DMS114 treated with DMSO at 0.1 percent for 48 hours (cell line): ENCODE data around the gene ELOVL6.
A peak's percentile ranks its signal among the peaks of the same experiment; 100 is the strongest.
"Not testable (repeated sequence)": the region's sequence is repeated elsewhere in the genome, so short reads cannot be mapped to it uniquely, and the experiment has no call there.

Source experiments
- DNase-seq: peaks from one replicate; lab custom pipeline; 2025; ENCODE audit not compliant: unreplicated experiment; lab: John Stamatoyannopoulos, UW

Gene ELOVL6

DNA sequence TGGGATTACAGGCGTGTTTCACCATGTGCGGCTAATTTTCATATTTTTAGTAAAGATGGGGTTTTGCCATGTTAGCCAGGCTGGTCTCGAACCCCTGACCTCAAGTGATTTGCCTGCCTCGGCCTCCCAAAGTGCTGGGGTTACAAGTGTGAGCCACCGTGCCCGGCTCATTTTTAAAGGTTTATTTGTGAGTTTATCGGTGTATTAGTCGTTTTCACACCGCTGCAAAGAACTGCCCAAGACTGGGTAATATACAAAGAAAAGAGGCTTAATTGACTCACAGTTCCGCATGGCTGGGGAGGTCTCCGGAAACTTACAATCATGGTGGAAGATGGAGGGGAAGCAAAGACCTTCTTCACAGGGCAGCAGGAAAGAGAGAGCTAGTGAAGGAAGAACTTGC lies 159.3 kb downstream of the ELOVL6 start:
- not testable (repeated sequence) for DNase-seq

DNA sequence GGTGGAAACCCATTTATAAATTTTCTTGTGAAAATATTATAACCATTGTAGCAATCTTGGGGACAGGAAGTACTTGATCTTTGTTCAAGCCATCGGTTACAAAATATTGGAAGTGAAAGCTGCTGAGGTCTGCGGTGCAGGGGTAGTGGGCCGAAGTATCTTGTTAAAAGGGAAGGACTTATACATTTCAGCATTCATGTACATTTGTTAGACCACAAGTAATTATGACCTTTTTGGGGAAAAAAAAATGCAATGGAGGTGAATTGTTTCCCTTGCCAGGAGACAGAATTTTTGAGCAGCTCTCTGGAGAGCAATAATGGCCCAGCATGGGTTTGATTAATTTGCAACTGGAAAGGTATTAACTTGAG lies 164.4 kb downstream of the ELOVL6 start:
- no peak for DNase-seq

DNA sequence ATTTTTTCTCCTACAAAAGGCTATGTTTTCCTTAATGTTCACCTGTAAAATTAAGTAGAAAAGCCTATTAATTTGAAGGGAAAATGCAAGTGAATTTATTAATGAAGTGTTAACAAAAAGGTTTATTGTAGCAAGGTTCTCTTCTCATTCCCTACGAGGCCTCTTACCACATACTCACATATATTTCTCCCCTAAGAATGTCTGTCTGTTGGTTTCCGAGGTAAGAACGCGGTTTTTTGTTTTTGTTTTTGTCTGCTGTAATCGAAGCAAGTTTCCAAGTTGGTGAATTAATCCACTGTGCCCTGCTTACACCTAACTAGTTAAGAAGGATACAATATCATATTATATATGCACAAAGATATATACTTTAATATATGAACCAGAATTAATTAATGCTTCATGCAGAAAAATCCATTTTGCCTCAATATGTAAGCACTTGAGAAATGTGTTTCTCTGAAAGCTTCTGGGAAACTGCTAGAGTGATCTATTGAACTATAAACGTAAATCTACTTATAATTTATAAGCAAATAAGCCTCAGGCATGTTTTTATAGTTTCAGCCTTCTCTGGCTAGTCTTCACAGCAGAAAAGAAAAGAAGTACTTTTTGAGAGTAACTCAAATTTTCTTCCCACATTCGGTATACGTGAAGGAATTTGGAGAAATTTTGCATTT lies 164.9 kb downstream of the ELOVL6 start:
- DNase-seq: no peak

DNA sequence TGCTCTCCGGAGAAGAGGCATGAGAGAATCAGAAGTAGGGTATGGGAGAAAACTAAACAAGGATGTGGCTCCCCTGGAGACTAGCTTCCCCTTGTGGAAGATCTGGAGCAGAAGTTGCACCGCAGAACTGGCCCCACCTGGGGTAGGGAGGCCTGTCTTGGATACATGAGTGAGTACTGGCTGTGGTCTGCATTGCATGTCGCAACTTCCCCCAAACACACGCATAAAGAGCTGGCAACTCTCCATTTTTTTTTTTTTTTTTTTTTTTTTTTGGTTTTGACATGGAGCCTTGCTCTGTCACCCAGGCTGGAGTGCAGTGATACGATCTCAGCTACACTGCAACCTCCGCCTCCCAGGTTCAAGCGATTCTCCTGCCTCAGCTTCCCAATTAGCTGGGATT lies 165.8 kb downstream of the ELOVL6 start:
- no peak for DNase-seq

DNA sequence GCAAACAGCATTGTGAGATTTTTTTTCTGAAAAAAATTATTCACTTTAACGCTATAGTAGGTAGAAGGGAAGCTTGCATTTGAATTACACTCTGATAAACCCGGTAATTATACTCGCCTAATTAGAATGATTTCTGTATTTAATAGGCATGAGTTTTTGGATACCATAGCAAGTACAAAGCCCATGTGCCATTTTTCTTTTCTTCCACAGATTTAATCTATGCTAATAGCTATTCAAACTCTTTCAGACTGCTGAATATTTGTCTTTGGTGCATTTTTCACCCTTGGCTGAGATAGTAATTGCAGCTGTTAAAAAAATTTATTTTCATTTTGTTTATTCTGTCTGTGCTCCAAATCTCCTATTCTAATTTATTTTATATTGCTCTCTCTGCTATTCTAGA lies 172.7 kb downstream of the ELOVL6 start:
- no peak for DNase-seq

DNA sequence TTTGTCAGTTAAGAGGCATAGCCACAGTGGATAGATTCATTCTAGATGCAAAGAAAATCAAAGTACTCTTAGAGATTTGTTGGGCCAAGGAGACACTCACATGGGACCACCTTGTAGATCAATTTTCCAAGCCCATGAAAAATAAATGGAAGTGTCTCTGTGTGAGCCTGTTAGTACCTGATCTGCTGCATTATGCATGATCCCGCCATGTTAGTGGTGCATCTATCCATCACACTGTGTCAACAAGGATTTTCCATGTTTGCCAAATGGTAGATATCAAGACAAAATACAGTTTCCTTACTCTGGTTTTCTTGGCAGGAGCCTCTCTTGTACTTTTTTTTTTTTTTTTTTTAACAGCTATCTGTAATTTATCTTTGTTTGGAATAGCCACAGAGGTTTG lies 173.4 kb downstream of the ELOVL6 start:
- DNase-seq: no peak

DNA sequence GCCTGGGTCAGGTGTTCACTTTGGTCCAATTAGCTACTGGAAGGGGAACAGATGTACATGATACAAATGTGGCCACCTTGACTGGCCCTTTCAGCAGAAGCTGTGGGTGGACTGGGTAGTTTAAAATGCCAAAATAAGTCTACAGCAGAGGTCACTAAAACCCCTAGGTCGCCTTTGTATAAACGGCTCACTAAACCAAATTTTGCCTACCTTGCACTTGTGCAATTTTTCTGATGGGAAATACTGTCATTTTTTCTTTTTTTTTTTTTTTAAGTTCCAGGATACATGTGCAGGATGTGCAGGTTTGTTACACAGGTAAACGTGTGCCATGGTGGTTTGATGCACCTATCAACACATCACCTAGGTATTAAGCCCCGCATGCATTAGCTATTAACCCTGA lies 176.0 kb downstream of the ELOVL6 start:
- no peak for DNase-seq

DNA sequence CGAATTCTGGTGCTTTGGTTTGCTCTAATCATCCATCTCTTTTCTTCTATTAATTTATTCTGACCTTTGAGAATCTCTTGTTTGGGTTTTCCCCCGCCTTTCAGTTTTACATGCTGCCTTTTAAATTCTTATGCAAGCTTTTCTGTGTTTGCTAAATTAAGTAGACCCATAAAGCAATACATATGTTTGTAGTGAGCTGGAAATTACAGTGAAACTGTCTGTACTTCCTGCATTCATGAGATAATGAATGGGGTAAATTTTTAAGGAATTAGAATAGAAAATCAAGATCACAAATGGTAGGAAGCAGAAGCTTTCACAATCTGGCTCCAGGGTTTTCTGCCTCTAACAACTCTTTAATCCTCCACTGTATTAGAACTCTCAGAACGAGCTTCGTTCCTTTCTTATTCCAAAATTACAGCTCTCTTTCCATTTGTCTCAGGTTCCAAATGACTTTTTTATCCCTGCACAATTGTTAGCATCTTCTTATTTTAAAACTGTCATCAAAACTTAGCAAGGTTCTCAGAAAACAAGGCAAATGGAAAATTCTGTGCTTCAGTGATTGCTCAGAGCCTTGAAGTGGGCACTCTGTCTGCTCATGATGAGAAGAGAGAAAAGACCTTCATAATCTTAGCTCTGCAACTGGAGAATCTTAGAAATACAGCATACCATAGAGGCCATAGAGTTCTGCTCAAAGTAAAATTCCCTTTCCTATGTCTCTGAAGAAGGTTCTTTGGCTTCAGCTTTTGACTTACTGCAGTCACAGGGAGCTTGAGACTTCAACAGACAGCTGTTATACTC lies 177.6 kb downstream of the ELOVL6 start:
- DNase-seq: no peak

DNA sequence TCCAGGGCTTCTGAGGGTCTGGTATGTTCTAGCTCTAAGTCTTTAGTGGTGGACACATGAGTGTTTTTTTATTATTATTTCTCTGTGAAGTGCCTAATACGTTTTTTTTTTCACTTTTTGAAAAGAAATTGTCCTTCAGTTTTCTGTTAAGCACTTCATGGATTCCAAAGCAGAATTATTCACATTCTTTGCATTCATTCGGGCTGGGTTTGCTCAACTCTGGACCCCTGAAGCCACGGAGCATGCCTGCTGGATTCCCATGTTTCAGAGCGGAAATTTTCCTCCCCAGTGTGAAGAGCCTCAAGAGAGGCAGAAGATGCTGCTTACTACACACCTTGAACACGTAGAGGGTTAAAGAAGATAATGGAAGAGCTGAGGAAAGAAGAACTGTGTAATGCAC lies 178.3 kb downstream of the ELOVL6 start:
- no peak for DNase-seq

DNA sequence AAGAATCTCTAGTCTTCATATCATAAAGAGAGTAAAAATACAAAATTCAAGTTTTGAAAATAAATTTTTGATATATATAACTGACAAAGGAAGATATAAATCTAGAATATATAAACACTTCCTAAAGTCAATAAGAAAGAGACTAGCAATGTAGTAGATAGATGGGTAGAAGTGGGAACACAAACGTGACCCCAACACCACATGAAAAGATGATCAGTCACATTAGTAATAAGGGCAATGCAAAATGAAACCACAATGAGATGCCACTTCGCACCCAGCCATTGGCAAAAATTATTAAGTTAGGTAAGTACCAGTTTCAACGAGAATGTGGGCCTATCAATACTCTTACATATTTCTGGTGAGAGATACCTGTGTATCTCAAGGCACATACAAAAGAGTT lies 179.3 kb downstream of the ELOVL6 start:
- no peak for DNase-seq

DNA sequence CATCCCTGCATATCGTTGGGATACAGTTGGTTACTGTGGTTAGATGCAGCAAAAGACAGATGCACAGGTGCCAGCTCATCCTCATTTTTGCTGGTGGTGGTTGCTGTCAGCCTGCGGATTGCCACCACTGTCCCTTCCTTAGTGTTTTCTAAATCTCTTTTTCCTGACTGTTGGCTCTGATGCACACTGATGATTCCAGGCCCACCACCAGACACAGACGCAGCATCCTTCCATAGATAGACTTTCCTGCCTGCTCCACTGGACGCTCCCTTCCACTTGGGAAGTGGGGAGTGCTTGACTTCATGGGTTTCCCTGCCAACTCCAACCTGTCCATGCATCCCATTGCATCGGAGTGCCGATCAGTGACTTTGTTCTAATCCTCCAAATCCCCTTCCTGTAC lies 184.2 kb downstream of the ELOVL6 start:
- no peak for DNase-seq

DNA sequence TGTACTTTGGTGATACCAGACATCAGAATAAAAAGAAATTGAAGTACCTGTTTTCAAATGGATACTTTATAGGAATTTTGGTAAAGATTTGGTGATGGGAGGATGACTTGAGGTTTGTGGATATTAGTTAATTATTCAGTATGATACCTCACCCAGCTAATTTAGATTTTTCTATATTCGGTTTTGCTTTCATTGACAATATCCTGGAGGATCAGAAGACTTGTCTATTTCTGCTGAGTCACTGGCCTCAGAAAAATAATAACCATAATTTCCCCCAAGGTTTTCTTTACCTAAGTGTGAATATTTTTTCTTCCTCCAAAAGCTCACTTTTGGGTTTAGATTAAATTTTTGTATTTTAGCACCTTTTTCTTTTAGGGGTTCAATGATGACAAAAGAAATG lies 185.5 kb downstream of the ELOVL6 start:
- DNase-seq: no peak

DNA sequence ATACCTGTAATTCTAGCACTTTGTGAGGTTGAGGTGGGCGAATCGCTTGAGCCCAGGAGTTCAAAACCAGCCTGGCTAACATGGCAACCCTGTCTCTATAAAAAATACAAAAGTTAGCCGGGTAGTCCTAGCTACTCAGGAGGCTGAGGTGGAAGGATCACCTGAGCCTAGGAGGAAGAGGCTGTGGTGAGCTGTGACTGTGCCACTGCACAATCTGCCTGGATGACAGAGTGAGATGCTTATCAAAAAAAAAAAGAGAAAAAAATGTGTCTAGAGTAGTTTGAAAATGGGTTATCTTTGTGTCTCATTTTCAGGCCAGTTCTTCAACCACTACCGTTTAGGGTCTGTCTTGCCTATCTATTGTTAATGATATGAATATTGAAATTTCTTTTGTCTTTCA lies 187.6 kb downstream of the ELOVL6 start:
- DNase-seq: no peak

DNA sequence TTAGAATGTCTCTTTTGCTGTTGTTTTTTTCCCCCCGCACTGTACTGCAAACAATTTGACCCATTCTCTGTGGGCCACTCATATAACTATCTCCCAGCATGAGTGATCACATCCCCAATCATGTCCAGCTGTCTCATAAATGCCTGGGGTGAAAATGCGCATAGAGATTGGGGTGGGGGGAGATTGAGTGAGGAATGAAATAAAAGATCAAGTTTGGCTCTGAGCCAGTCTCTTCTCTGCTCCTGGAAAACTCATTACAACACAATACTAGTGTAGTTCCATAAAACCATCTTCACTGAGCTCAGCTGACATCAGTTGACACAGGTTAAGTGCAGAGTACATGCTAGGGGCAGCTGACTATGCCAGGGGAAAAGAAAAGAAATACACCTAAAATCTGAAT lies 188.9 kb downstream of the ELOVL6 start:
- no peak for DNase-seq

DNA sequence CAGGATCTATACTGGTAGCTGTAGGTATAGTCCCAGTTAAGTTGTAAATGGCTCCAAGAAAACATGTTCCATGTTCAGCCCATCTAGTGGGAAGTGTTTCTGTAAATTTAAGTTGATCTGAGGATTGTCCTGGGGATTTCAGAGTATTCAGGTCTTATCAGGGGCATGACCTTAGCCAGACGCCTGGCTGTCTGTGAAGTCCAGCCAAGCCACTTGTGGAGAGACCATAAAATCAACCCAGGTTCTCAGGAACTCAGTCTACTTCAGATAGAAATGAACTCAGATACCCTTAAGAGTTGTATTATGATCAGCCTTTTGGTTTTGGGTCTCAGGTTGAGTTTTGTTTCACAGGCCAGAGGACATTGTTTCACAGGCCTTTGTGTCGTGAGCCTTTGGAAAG lies 189.9 kb downstream of the ELOVL6 start:
- no peak for DNase-seq

DNA sequence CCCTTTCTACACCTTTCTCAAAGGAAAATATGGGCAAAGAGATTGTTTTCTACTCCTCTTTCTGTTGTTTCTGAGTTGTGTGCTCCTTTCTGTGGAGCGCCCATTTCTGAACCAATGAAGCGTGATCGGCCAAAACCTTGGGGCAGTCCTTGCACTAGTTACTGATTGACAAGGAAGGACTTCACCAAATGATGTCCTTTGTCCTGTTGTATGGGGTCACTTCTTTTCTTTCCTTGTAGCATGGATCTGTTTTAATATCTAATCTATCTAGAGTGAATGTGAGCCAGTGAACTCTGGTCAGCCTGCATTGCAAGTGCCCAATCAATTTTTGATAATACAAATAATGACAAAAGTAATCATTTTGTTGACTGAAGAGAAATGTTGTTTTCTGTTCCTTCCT lies 191.2 kb downstream of the ELOVL6 start:
- DNase-seq: no peak

DNA sequence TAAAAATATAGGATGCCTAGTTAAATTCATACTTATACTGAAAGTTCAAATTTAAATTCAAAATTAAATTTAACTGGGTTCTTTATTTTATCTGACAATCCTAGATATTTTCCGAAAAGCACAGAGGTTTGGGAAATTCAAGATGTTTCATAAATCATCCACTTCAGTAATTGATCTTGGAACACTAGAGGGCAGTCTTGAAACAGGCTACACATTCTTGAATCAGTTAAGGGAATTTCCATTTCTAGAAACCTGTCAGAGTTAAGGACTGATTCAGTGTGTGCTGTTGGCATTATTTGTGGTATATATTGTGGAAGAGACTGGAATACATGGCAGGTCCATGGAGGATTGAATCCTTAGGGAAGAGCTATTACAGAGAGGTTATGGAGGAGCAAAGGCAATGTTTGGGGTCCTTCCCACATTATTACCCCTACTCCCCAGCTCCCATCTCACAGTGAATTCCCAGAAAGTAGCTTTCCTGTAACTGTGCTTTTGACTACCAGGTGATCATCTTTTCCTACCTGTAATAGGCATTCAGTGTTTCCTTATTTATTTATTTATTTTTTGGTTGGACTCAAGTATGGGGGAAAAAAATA lies 192.9 kb downstream of the ELOVL6 start:
- DNase-seq: peak; percentile 37

DNA sequence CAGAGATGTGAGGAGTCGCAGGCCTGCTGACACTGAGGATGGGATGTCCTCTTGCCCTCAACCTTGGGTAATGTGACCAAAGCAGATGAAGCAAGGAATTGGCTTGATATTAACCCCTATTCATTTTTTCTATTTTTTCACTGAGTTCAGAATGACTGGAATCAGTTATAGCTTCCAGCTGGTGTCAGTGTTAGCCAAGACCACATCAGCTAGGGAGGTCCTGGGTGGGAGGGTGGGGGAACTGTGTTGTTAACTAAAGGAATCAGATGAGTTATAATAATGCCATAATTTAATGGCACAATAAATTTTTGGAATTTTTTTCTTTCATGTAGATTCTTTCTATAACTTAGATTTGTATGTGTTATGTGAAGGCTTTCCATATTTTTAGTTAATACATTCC lies 193.9 kb downstream of the ELOVL6 start:
- no peak for DNase-seq

DNA sequence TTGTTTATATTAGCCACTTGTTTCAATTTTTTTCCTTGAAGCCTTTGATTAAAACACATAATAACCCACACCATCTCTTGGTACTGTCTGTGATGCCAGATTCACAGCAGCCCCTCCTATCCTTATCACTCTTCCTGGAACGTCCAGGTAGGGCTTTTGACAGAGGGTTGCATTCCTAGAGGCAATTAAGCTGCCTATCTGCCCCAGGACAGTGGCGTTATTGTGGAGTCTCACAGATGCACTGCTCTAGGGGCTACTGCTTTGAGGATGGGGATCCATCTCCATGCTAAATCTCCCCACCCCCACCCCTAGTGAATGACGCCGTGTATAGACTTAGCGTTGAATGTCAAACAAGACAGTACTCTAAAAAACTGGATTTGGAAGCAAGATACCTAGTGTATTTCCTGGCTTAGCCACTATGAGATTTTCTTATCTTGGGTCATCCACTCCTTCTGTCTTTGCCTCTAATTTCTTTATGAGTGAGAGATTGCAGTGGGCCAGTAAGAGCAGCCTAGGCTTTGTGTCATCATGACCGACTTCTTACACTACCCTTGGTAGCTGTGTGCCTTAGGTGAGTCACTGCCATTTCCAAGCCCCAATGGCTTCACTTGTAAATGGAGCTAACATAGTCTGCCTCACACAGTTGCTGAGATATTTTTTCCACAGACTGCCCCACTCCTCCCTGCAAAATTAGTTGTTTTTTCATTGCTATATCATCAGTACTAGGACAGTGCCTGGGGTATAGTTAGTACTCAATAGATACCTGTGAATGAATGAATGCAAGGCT lies 194.8 kb downstream of the ELOVL6 start:
- no peak for DNase-seq

DNA sequence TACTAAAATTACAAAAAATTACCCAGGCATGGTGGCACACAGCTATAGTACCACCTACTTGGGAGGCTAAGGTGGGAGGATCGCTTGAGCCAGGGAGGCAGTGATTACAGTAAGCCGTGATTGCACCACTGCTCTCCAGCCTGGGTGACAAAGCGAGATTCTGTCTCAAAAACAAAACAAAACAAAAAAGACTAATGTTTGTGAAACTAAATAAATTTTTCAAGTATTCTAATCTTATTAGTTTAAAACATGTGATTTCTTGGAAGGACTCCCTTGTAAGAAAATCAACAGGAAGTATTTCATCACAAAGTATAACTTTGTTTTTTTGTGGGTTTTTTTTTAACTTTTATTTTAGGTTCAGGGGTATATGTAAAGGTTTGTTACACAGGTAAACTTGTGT lies 196.1 kb downstream of the ELOVL6 start:
- no peak for DNase-seq

DNA sequence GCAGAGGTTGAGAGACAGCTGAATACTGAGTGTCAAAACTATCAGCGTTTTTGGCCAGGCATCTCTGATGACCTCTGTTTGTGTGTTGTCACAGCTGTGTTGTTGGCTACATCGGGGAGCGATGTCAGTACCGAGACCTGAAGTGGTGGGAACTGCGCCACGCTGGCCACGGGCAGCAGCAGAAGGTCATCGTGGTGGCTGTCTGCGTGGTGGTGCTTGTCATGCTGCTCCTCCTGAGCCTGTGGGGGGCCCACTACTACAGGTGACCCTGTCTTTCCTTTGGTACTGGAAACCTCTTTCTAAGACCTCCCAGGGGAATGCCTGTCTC lies 198.9 kb downstream of the ELOVL6 start:
- DNase-seq: no peak
